IMR-90 (cell line): ENCODE results near the gene REPIN1. TPM values are rescaled to one million over a fixed set of nuclear protein-coding genes. Genes with fewer than 3 reads are reported as not detected.
A peak's percentile ranks its signal among the peaks of the same experiment; 100 is the strongest.

Experiments used
- ATAC-seq: fragments of 200-7000 bp; cut with Tn5 transposase; 2 replicates; pipeline ENCODE4 v1.9.1; 2020; ENCODE audit warnings: low read depth, mild to moderate bottlenecking, moderate library complexity
- BruUV-seq: library from RNA; stranded (reverse); fragments of 400-500 nt; replicated peaks from 2 replicates; lab custom pipeline; 2021; lab: Mats Ljungman, UMichigan
- CTCF ChIA-PET: fragments of 300-600 bp; formaldehyde crosslinking; extraction: SDS; loops from one replicate; lab custom pipeline; 2021; ENCODE audit warnings: antibody characterized with exemption; lab: Yijun Ruan, JAX
- POLR2A ChIA-PET: fragments of 300-600 bp; sonication (Branson Sonifier 250); formaldehyde crosslinking; loops from one replicate; lab custom pipeline; 2022; ENCODE audit warnings: antibody characterized with exemption; ENCODE audit not compliant: unreplicated experiment; lab: Charles Lee
- DNase-seq: peaks from one replicate; pipeline ENCODE4 v3.0.0; 2013
- H2AFZ ChIP-seq: replicated peaks from 2 replicates; pipeline ENCODE3; 2013; ENCODE audit warnings: low read length, mild to moderate bottlenecking; ENCODE audit not compliant: poor library complexity
- H2AK5ac ChIP-seq: 2 replicates; pipeline ENCODE4 v1.6.1; 2013; ENCODE audit warnings: low read depth, low read length, inconsistent platforms
- H2AK9ac ChIP-seq: replicated peaks from 2 replicates; pipeline ENCODE3; 2013; ENCODE audit warnings: mild to moderate bottlenecking, low read depth, low read length, moderate library complexity; ENCODE audit not compliant: poor library complexity
- H2BK120ac ChIP-seq: 2 replicates; pipeline ENCODE4 v1.6.1; 2013; ENCODE audit warnings: low read depth, low read length, inconsistent platforms
- H2BK15ac ChIP-seq: 3 replicates; pipeline ENCODE4 v1.6.1; 2013; ENCODE audit warnings: low read depth, low read length, inconsistent platforms
- H2BK20ac ChIP-seq: 2 replicates; pipeline ENCODE4 v1.6.1; 2013; ENCODE audit warnings: low read depth, mild to moderate bottlenecking, inconsistent platforms, low read length, moderate library complexity
- H2BK5ac ChIP-seq: 2 replicates; pipeline ENCODE4 v1.6.1; 2013; ENCODE audit warnings: mild to moderate bottlenecking, low read depth, low read length, inconsistent platforms; ENCODE audit not compliant: poor library complexity, severe bottlenecking
- H3K14ac ChIP-seq: replicated peaks from 2 replicates; pipeline ENCODE4 v1.6.1; 2013; ENCODE audit warnings: low read depth, low read length, inconsistent platforms
- H3K18ac ChIP-seq: 2 replicates; pipeline ENCODE4 v1.6.1; 2013; ENCODE audit warnings: low read depth, low read length, control low read depth
- H3K23ac ChIP-seq: 2 replicates; pipeline ENCODE4 v1.6.1; 2013; ENCODE audit warnings: low read depth, low read length, inconsistent platforms
- H3K27ac ChIP-seq: 2 replicates; pipeline ENCODE4 v1.5.1; 2013; ENCODE audit warnings: mild to moderate bottlenecking, control low read depth, low read length; ENCODE audit not compliant: insufficient read depth
- H3K27me3 ChIP-seq: 2 replicates; pipeline ENCODE4 v1.6.1; 2013; ENCODE audit warnings: low read length; ENCODE audit not compliant: control insufficient read depth, insufficient read depth
- H3K36me3 ChIP-seq: 2 replicates; pipeline ENCODE4 v1.6.1; 2013; ENCODE audit warnings: low read length, mixed read lengths; ENCODE audit not compliant: control insufficient read depth, insufficient read depth
- H3K4ac ChIP-seq: 2 replicates; pipeline ENCODE4 v1.6.1; 2013; ENCODE audit warnings: low read depth, low read length, inconsistent platforms
- H3K4me1 ChIP-seq: 2 replicates; pipeline ENCODE4 v1.6.1; 2013; ENCODE audit warnings: low read length, mixed read lengths; ENCODE audit not compliant: control insufficient read depth, insufficient read depth
- H3K4me2 ChIP-seq: 2 replicates; pipeline ENCODE4 v1.6.1; 2013; ENCODE audit warnings: low read depth, mild to moderate bottlenecking, control low read depth, low read length, moderate library complexity
- H3K4me3 ChIP-seq: 2 replicates; pipeline ENCODE4 v1.5.1; 2013; ENCODE audit warnings: low read depth, mild to moderate bottlenecking, control low read depth, low read length, moderate library complexity; ENCODE audit not compliant: insufficient read depth
- H3K56ac ChIP-seq: 2 replicates; pipeline ENCODE4 v1.6.1; 2013; ENCODE audit warnings: low read length, inconsistent platforms; ENCODE audit not compliant: insufficient read depth; ENCODE audit errors: extremely low read depth
- H3K79me1 ChIP-seq, 2 experiments: 2 replicates each; pipeline ENCODE4 v1.6.1; 2013; ENCODE audit warnings: low read length in 2 of 2, inconsistent platforms in 1 of 2, low read depth in 1 of 2
- H3K9ac ChIP-seq: 2 replicates; pipeline ENCODE4 v1.6.1; 2013; ENCODE audit warnings: low read depth, low read length, control low read depth
- H3K9me1 ChIP-seq: 2 replicates; pipeline ENCODE4 v1.6.1; 2013; ENCODE audit warnings: low read length, inconsistent platforms; ENCODE audit not compliant: insufficient read depth
- H3K9me3 ChIP-seq: 2 replicates; pipeline ENCODE4 v1.6.1; 2013; ENCODE audit warnings: low read length; ENCODE audit not compliant: control insufficient read depth, insufficient read depth
- H4K20me1 ChIP-seq: 2 replicates; pipeline ENCODE4 v1.6.1; 2013; ENCODE audit warnings: low read length, inconsistent platforms; ENCODE audit not compliant: insufficient read depth
- H4K5ac ChIP-seq: 2 replicates; pipeline ENCODE4 v1.6.1; 2013; ENCODE audit warnings: mild to moderate bottlenecking, low read depth, low read length, control low read depth
- H4K8ac ChIP-seq, 2 experiments: 2 replicates each; pipeline ENCODE4 v1.6.1; 2013; ENCODE audit warnings: low read depth in 2 of 2, low read length in 2 of 2, control low read depth in 1 of 2, inconsistent platforms in 1 of 2
- H4K91ac ChIP-seq: 2 replicates; pipeline ENCODE4 v1.6.1; 2013; ENCODE audit warnings: low read depth, low read length, inconsistent platforms; ENCODE audit not compliant: insufficient read depth
- BHLHE40 ChIP-seq: fragments of 150-350 bp; IDR thresholded peaks from 2 replicates; pipeline ENCODE4 v1.6.1; 2016; ENCODE audit warnings: mild to moderate bottlenecking, low read depth, low read length
- CHD1 ChIP-seq: IDR thresholded peaks from 2 replicates; pipeline ENCODE4 v1.6.1; 2012; ENCODE audit warnings: low read depth, low read length, improper control_type of control experiment
- FOS ChIP-seq: fragments of 150-350 bp; IDR thresholded peaks from 2 replicates; pipeline ENCODE4 v1.6.1; 2016; ENCODE audit warnings: low read depth, low read length
- MXI1 ChIP-seq: IDR thresholded peaks from 2 replicates; pipeline ENCODE4 v1.6.1; 2012; ENCODE audit warnings: low read depth, mild to moderate bottlenecking, low read length, moderate library complexity, borderline replicate concordance
- POLR2A ChIP-seq: IDR thresholded peaks from 2 replicates; pipeline ENCODE4 v1.6.1; 2012; ENCODE audit warnings: mild to moderate bottlenecking, low read depth, low read length
- RAD21 ChIP-seq: IDR thresholded peaks from 2 replicates; pipeline ENCODE4 v1.6.1; 2012; ENCODE audit warnings: low read length, improper control_type of control experiment
- RCOR1 ChIP-seq: IDR thresholded peaks from 2 replicates; pipeline ENCODE4 v1.6.1; 2012; ENCODE audit warnings: mild to moderate bottlenecking, low read length, improper control_type of control experiment; ENCODE audit not compliant: insufficient replicate concordance
- RFX5 ChIP-seq: IDR thresholded peaks from 2 replicates; pipeline ENCODE4 v1.8.0; 2012; ENCODE audit warnings: low read depth, mild to moderate bottlenecking, low read length, moderate library complexity
- SMC3 ChIP-seq: fragments of 150-350 bp; IDR thresholded peaks from 2 replicates; pipeline ENCODE4 v1.6.1; 2016; ENCODE audit warnings: low read depth, mild to moderate bottlenecking, antibody characterized with exemption, low read length, moderate library complexity
- USF2 ChIP-seq: fragments of 150-350 bp; IDR thresholded peaks from 2 replicates; pipeline ENCODE4 v1.6.1; 2017; ENCODE audit warnings: mild to moderate bottlenecking, antibody characterized with exemption, low read length, low read depth
- WGBS, 2 experiments: methylation state at CpG; one replicate each; pipeline versions ENCODE4 v1.1.5 to v1.1.7; 2013; ENCODE audit warnings: missing lambda C conversion rate in 2 of 2; ENCODE audit not compliant: insufficient read length in 1 of 2; ENCODE audit errors: extremely low coverage in 2 of 2; 5-methylcytosine and 5-hydroxymethylcytosine counted together
- dilution Hi-C: fragments of 300-500 bp; cut with HindIII; formaldehyde crosslinking; loops from one replicate; pipeline ENCODE4 v1.14.3; 2018; ENCODE audit warnings: low sequenced_read_pairs; ENCODE audit not compliant: unreplicated experiment
- in situ Hi-C: fragments of 300-500 bp; cut with MboI; formaldehyde crosslinking; loops from 3 replicates; pipeline ENCODE4 v1.14.3; 2019; ENCODE audit warnings: low sequenced_read_pairs, inconsistent platforms, mixed read lengths
- intact Hi-C: fragments of 100-400 bp; cut with micrococcal nuclease; formaldehyde crosslinking; loops from 2 replicates; pipeline ENCODE4 v1.10.0; 2022
- polyA plus RNA-seq, 3 experiments: library from polyadenylated mRNA; depleted of rRNA; stranded (reverse); fragments of >200 nt; gene quantifications; 2 replicates each; pipeline ENCODE4 v1.2.3, GENCODE V29; 2012; ENCODE audit warnings: low replicate concordance in 1 of 3
- total RNA-seq: library from RNA; depleted of rRNA; stranded (reverse); fragments of >200 nt; gene quantifications from 2 replicates; pipeline ENCODE4 v1.2.3, GENCODE V29; 2012

Gene REPIN1
- total and polyA plus RNA-seq, 2 of the 4 experiments (the other 2 are of a cell fraction) = 19.4 to 50.6 TPM

DNA sequence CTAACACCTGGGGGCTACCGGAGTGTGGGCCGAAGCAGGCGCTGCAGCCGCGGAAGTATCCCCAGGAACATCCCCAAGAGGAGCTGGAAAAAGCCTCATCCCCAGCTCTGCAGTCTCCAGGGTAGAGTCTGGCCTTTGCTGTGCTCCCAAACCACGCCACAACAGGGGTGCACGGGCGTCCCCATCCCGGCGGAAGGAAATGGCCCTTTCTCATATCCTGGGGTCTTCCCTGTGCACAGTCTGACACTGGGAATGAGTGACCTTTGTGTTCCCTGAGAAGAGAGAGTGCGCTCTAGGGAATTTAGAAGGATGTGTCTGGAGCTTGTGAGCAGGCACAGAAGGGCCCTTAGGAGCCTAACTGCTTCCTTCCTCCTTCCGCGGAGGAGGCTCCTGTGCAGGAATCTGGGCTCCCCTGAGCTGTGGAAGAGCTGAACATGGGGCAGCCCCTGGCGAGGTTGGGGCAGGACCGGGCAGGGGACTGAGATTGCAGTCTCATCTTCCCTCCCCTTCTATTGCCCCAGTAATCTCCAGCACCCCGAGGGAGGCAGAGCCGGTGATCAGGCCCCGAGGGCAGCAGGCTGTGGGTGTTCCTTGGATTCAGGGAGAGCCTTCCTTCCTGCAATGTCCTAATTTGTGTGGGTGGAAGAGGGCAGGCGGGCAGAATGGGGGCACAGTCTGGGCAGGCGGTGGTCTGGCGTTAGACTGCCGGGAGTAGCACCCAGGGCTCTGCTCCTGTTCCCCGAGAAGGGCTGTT is 1.3 kb downstream of the REPIN1 start:
- intact Hi-C loops = loop anchor here (1.0 kb wide), 1 partner anchor 35 kb away; no protein-coding TSS in a partner anchor
- DNase-seq = no peak

More for the DNA sequence above, 1.3 kb downstream of the REPIN1 start:
- H3K4me3 ChIP-seq = peak overlapping the region; percentile 81
- no TSS peak for BruUV-seq
- H3K79me1 ChIP-seq = peaks cover 21 to 44% of the 10 kb centered on the region in 2 experiments; a peak in 3 of 4 replicates
- H3K9me3 ChIP-seq = no peaks in the 10 kb centered on the region
- peak overlapping the region; percentile 93 for H2AK9ac ChIP-seq
- dilution Hi-C loops (no loop called here), in situ Hi-C loops (no loop called here)
- H3K27me3 ChIP-seq = no peaks in the 10 kb centered on the region
- H3K4ac ChIP-seq = peak overlapping the region; percentile 98
- peak overlapping the region; percentile 86 for H2BK120ac ChIP-seq
- ATAC-seq = 0 out of 2 replicates have a peak, but pooled peaks have one; percentile 1
- H4K91ac ChIP-seq = peak overlapping the region; percentile 97
- H3K4me2 ChIP-seq = peak overlapping the region; percentile 97
- H3K9me1 ChIP-seq = no peaks in the 10 kb centered on the region; the same call in 1 of the 2 replicates
- ChIA-PET CTCF (interaction anchor here (0.8 to 1.1 kb wide), 4 partner anchors 8 to 64 kb away, joined by 3 to 5 read pairs (median 3); no protein-coding TSS in a partner anchor), POLR2A (interaction anchor here (0.6 to 1.7 kb wide), 2 partner anchors 35 to 53 kb away, joined by 3 to 5 read pairs; no protein-coding TSS in a partner anchor)
- peak overlapping the region; percentile 97 for H2AFZ ChIP-seq
- peaks cover 38% of the 10 kb centered on the region for H3K36me3 ChIP-seq
- peak overlapping the region; percentile 81 for H3K9ac ChIP-seq
- peak overlapping the region; percentile 99 for H3K14ac ChIP-seq
- 0 out of 2 replicates have a peak overlapping the region, but pooled peaks have one; percentile 9 for H3K18ac ChIP-seq
- WGBS, 2 experiments = 85% methylated on average over 4 of the region's 23 CpGs; no CpG with 5 or more reads in 1 of the 2 experiments
- no peak overlapping the region for H2BK20ac ChIP-seq
- H3K27ac ChIP-seq = peak overlapping the region; percentile 85
- peak overlapping the region; percentile 93 for H3K56ac ChIP-seq
- H3K4me1 ChIP-seq = peaks cover 18% of the 10 kb centered on the region
- peak overlapping the region; percentile 11; the same call in 1 of the 2 replicates for H4K5ac ChIP-seq
- TF ChIP-seq POLR2A = no peak
- no peak for TF ChIP-seq RAD21
- TF ChIP-seq CHD1 = no peak
- TF ChIP-seq MXI1 = no peak
- TF ChIP-seq RFX5 = no peak
- no peak for TF ChIP-seq USF2
- TF ChIP-seq RCOR1 = no peak
- no peak for TF ChIP-seq BHLHE40
- no peak for TF ChIP-seq SMC3
- TF ChIP-seq FOS = no peak
- H2AK5ac ChIP-seq = peak overlapping the region; percentile 89
- H2BK5ac ChIP-seq = peak overlapping the region; percentile 79
- peaks cover 9% of the 10 kb centered on the region for H4K20me1 ChIP-seq
- peak overlapping the region; percentile 56 to 92; a peak in 3 of 4 replicates for H4K8ac ChIP-seq
- H2BK15ac ChIP-seq = peak overlapping the region; percentile 46; the same call in 1 of the 3 replicates
- peak overlapping the region; percentile 99; the same call in 1 of the 2 replicates for H3K23ac ChIP-seq
